HEK293T (cell line): Measurements from ENCODE around the gene EXOSC7.

ENCODE experiments used
- CTCF ChIA-PET: fragments of 350-600 bp; formaldehyde crosslinking; extraction: SDS; loops from one replicate; lab custom pipeline; 2021; ENCODE audit warnings: antibody characterized with exemption, inconsistent platforms; lab: Yijun Ruan, JAX
- POLR2A ChIA-PET: fragments of 350-600 bp; formaldehyde crosslinking; extraction: SDS; loops from one replicate; lab custom pipeline; 2020; ENCODE audit warnings: antibody characterized with exemption, inconsistent platforms; lab: Yijun Ruan, JAX
- DNase-seq: peaks from one replicate; pipeline ENCODE4 v3.0.0; 2012; ENCODE audit warnings: mixed read lengths; ENCODE audit errors: extremely low spot score
- ARNT ChIP-seq: fragments of 450-650 bp; IDR thresholded peaks from 2 replicates; pipeline ENCODE4 v1.6.1; 2017; ENCODE audit warnings: mild to moderate bottlenecking
- BHLHE40 ChIP-seq: fragments of 450-650 bp; IDR thresholded peaks from 2 replicates; pipeline ENCODE4 v1.6.1; 2016; ENCODE audit warnings: mild to moderate bottlenecking, moderate library complexity, borderline replicate concordance
- CTBP1 ChIP-seq: fragments of 450-650 bp; IDR thresholded peaks from 2 replicates; pipeline ENCODE4 v1.6.1; 2016; ENCODE audit warnings: borderline replicate concordance
- ELF4 ChIP-seq: fragments of 450-650 bp; IDR thresholded peaks from 2 replicates; pipeline ENCODE4 v1.6.1; 2017; ENCODE audit warnings: antibody characterized with exemption
- FOXA1 ChIP-seq: fragments of 450-650 bp; IDR thresholded peaks from 2 replicates; pipeline ENCODE4 v1.6.1; 2016; ENCODE audit warnings: mild to moderate bottlenecking
- FOXK2 ChIP-seq: fragments of 450-650 bp; IDR thresholded peaks from 2 replicates; pipeline ENCODE4 v1.6.1; 2016; ENCODE audit warnings: mild to moderate bottlenecking
- FOXM1 ChIP-seq: fragments of 450-650 bp; IDR thresholded peaks from 2 replicates; pipeline ENCODE4 v1.6.1; 2017; ENCODE audit warnings: mild to moderate bottlenecking, borderline replicate concordance
- HDGF ChIP-seq: fragments of 450-650 bp; IDR thresholded peaks from 2 replicates; pipeline ENCODE4 v1.6.1; 2017; ENCODE audit warnings: antibody characterized with exemption, borderline replicate concordance
- L3MBTL2 ChIP-seq: fragments of 450-650 bp; conservative IDR thresholded peaks from 2 replicates; pipeline ENCODE4 v1.6.1; 2016; ENCODE audit warnings: mild to moderate bottlenecking
- LEF1 ChIP-seq: fragments of 450-650 bp; IDR thresholded peaks from 2 replicates; pipeline ENCODE4 v1.6.1; 2017; ENCODE audit warnings: mild to moderate bottlenecking, borderline replicate concordance
- NFRKB ChIP-seq: fragments of 450-650 bp; IDR thresholded peaks from 2 replicates; pipeline ENCODE4 v1.6.1; 2016; ENCODE audit warnings: mild to moderate bottlenecking, moderate library complexity
- PKNOX1 ChIP-seq: fragments of 450-650 bp; IDR thresholded peaks from 2 replicates; pipeline ENCODE4 v1.6.1; 2016
- SP1 ChIP-seq: fragments of 450-650 bp; IDR thresholded peaks from 2 replicates; pipeline ENCODE4 v1.6.1; 2017
- SUZ12 ChIP-seq: fragments of 450-650 bp; IDR thresholded peaks from 2 replicates; pipeline ENCODE4 v1.6.1; 2016; ENCODE audit warnings: mild to moderate bottlenecking
- TARDBP ChIP-seq: fragments of 450-650 bp; IDR thresholded peaks from 2 replicates; pipeline ENCODE4 v1.6.1; 2016
- ZNF384 ChIP-seq: fragments of 450-650 bp; IDR thresholded peaks from 2 replicates; pipeline ENCODE4 v1.6.1; 2016

EXOSC7 gene

GRCh38 chr3:45027441-45027840 is 51.4 kb downstream of the EXOSC7 start:
- ChIA-PET POLR2A (no interaction called here), CTCF (no interaction called here)
- DNase-seq: no peak
- TF ChIP-seq ARNT (no peak), L3MBTL2 (no peak), NFRKB (no peak), PKNOX1 (no peak), CTBP1 (no peak), LEF1 (no peak), TARDBP (no peak), FOXA1 (no peak), SP1 (no peak), SUZ12 (no peak), FOXM1 (no peak), FOXK2 (no peak), ZNF384 (no peak), BHLHE40 (no peak), ELF4 (no peak), HDGF (no peak)

GRCh38 chr3:45029216-45029615 is 53.2 kb downstream of the EXOSC7 start:
- DNase-seq: no peak
- POLR2A ChIA-PET: no interaction called here
- CTCF ChIA-PET: no interaction called here
- TF ChIP-seq HDGF: no peak
- TF ChIP-seq LEF1: no peak
- TF ChIP-seq FOXM1: no peak
- TF ChIP-seq CTBP1: no peak
- TF ChIP-seq L3MBTL2: no peak
- TF ChIP-seq FOXK2: no peak
- TF ChIP-seq NFRKB: no peak
- TF ChIP-seq ZNF384: no peak
- TF ChIP-seq ARNT: no peak
- no peak for TF ChIP-seq SP1
- no peak for TF ChIP-seq PKNOX1
- TF ChIP-seq TARDBP: no peak
- no peak for TF ChIP-seq FOXA1
- TF ChIP-seq ELF4: no peak
- TF ChIP-seq BHLHE40: no peak
- no peak for TF ChIP-seq SUZ12

GRCh38 chr3:45029661-45030060 is 53.6 kb downstream of the EXOSC7 start:
- CTCF ChIA-PET: no interaction called here
- no peak for DNase-seq
- TF ChIP-seq FOXM1: no peak
- TF ChIP-seq BHLHE40: no peak
- no peak for TF ChIP-seq FOXK2
- TF ChIP-seq ELF4: no peak
- TF ChIP-seq ARNT: no peak
- TF ChIP-seq ZNF384: no peak
- TF ChIP-seq LEF1: no peak
- no peak for TF ChIP-seq CTBP1
- TF ChIP-seq HDGF: no peak
- no peak for TF ChIP-seq L3MBTL2
- POLR2A ChIA-PET: no interaction called here

- DNase-seq: no peak
- no peak for TF ChIP-seq ARNT
- no peak for TF ChIP-seq FOXK2
- TF ChIP-seq SP1: no peak
- POLR2A ChIA-PET: no interaction called here
- CTCF ChIA-PET: no interaction called here
Observed at GRCh38 chr3:45031531-45031930, 55.5 kb downstream of the EXOSC7 start.

GRCh38 chr3:45032113-45032512 is 56.1 kb downstream of the EXOSC7 start:
- CTCF ChIA-PET: no interaction called here
- DNase-seq: no peak
- POLR2A ChIA-PET: no interaction called here
- TF ChIP-seq ZNF384 (no peak), FOXM1 (no peak), PKNOX1 (no peak), SUZ12 (no peak), FOXA1 (no peak), L3MBTL2 (no peak), SP1 (no peak), ARNT (no peak), NFRKB (no peak), HDGF (no peak), ELF4 (no peak), FOXK2 (no peak), LEF1 (no peak), CTBP1 (no peak), BHLHE40 (no peak), TARDBP (no peak)

- ChIA-PET POLR2A (no interaction called here), CTCF (no interaction called here)
- DNase-seq: no peak
- TF ChIP-seq SP1: no peak
- TF ChIP-seq FOXA1: no peak
- TF ChIP-seq FOXK2: no peak
- TF ChIP-seq BHLHE40: no peak
- no peak for TF ChIP-seq L3MBTL2
- no peak for TF ChIP-seq ARNT
- no peak for TF ChIP-seq ZNF384
- TF ChIP-seq TARDBP: no peak
- TF ChIP-seq NFRKB: no peak
- TF ChIP-seq SUZ12: no peak
- TF ChIP-seq PKNOX1: no peak
- TF ChIP-seq CTBP1: no peak
- TF ChIP-seq LEF1: no peak
- TF ChIP-seq FOXM1: no peak
- TF ChIP-seq ELF4: no peak
- TF ChIP-seq HDGF: no peak
Observed at GRCh38 chr3:45033791-45034190, 57.7 kb downstream of the EXOSC7 start.
